ENCODE measurements around the gene POC1B.

The POC1B gene

GRCh38 chr12:89539426-89540223, 13.8 kb upstream of the POC1B start:
- no peak for DNase-seq (ENCODE audit: low read depth, low spot score)

- no peak for DNase-seq (ENCODE audit: low read depth, low spot score)
Observed at GRCh38 chr12:89538897-89539296, 13.1 kb upstream of the POC1B start.

DNA sequence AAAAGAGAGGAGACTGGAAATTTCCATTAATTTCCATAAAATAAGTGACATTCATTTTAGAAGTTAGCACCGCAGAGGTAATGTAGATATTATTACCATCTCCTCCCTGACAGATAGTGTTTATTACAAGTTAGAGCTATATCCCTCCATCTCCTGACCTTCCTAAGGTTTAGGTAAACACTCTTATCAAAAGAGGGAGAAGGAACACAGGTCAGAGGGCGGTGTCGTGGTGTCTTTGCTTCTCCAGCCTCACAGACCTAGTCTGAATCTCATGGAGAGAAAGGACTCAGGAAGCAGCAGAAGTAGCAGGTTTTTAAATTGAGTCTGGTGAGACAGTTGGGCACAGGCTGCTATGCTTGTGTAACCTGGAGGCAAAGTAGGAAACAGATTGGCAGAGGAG, 11.5 kb upstream of the POC1B start:
- no peak for DNase-seq (ENCODE audit: low read depth, low spot score)

- no peak for DNase-seq (ENCODE audit: low read depth, low spot score)
Observed at GRCh38 chr12:89529738-89530137, 3.9 kb upstream of the POC1B start.

GRCh38 chr12:89528434-89528833, 2.6 kb upstream of the POC1B start:
- DNase-seq (ENCODE audit: low read depth, low spot score): no peak

GRCh38 chr12:89525305-89525823, 483 bp downstream of the POC1B start:
- no peak for DNase-seq (ENCODE audit: low read depth, low spot score)

GRCh38 chr12:89524541-89525304, 1.1 kb downstream of the POC1B start, which contains the start of gene GALNT4:
Gene GALNT4, minus strand, starts transcription at chr12:89524796. Its CDS starts 247 bp downstream, at chr12:89524549.
- DNase-seq (ENCODE audit: low read depth, low spot score): no peak

- no peak for DNase-seq (ENCODE audit: low read depth, low spot score)
Observed at GRCh38 chr12:89523843-89524540, 1.9 kb downstream of the POC1B start.

GRCh38 chr12:89523393-89523792, 2.5 kb downstream of the POC1B start:
- DNase-seq (ENCODE audit: low read depth, low spot score): no peak

DNA sequence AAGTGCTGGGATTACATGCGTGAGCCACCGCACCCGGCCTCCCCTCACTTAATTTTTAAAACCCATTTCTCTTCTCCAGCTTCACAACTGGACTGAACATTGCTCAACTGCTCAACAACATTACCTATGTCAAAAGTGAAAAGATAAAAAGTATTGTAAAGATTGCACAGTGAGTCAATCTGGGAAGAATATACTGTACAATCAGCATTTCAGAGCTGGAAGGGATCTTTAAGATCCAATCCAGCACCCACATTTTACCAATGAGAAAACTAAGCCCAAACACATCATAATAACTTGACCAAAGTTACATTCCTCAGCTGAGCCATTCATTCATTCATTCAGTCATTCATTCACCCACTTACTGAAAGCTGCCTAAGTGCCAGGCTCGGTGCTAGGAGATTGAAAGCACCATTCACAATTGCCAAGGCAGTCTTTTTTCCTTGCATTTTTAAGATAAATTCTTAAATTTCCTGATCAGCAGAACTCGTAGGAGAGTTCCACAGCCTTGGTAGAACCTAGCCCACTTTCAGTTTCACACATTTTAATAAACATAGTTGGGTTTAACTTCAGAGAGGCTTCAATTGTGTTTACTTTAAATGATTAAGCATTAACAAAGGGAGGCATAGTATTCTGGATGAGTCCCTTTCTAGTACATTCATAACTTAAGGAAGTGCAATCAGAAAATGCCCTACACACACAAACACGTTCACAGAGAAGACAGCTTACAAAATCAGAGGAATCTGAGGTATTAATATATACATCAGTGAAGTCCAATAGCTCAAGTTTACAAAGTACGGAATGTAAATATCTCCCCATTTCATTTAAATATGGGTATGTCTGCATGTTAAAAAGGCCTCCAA, 4.3 kb downstream of the POC1B start:
- DNase-seq (ENCODE audit: low read depth, low spot score): no peak

GRCh38 chr12:89517720-89518119, 8.1 kb downstream of the POC1B start:
- DNase-seq (ENCODE audit: low read depth, low spot score): no peak

DNA sequence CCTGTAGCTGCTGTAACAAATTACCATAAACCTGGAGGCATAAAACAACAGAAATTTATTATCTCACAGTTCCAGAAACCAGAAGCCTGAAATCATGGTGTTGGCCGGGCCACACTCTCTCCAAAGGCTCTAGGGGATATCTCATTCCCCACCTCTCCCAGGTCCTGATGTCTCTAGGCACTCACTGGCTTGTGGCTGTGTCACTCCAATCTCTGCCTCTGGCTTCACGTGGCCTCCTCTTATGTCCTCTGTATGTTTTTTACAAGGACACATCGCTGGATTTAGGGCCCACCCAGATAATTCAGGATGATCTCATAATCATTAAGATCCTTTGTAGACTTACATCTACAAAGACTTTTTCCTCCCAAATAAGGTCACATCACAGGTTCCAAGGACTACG, 9.2 kb downstream of the POC1B start:
- DNase-seq (ENCODE audit: low read depth, low spot score): no peak

DNA sequence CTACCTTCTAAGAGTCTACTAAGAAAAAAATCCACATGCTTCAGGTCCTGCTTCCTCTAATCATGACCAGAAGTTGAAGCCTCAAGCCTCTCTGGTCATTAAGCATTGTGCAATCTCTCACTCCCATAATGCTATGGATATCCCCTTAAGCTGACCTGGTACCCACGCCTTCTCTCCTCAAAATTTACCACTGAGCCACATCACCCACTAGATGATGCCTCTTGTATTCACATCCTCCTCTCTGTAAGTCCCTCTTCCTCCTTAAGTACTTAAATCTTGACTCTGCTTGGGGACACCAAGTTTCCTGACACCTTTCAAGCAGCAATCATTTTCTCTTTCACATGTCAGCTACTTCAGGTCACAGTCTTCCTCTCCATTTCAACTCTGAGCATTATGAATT, 11.1 kb downstream of the POC1B start:
- no peak for DNase-seq (ENCODE audit: low read depth, low spot score)

GRCh38 chr12:89513544-89513943, 12.3 kb downstream of the POC1B start:
- DNase-seq (ENCODE audit: low read depth, low spot score): no peak

DNA sequence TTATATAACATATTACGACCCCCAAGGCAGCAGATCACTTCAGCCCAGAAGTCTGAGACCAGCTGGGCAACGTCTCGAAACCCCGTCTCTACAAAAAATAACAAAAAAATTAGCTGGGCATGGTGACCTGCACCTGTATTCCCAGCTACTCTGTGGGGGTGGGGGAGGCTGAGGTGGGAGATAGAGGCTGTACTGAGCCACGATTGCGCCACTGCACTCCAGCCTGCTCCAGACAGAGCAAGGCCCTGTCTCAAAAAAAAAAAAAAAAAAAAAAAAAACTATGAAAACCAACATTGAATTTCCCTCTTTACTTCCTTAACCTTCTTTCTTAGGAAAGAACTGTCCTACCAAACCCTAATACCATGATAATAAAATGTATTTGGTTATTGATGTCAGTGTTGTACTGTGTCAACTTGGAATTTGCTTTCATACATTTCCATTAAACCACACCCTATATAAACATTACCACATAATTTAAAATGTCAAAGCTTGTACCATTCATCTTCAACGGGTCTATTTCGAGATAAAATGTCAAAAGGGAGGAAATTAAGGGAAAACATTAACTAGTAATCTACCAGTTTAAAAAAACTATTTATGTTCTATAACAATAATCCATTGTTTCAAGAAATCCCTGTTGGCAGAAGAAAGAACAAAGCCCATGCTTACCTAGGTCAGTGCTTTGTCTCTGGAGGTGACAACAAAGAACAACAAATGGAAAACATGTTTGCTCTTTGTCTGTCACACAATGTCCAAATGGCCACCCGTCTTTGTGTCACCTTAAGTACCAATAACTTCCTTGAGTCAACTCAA, 18.6 kb downstream of the POC1B start:
- DNase-seq (ENCODE audit: low read depth, low spot score): no peak

GRCh38 chr12:89506050-89506449, 19.8 kb downstream of the POC1B start:
- no peak for DNase-seq (ENCODE audit: low read depth, low spot score)

DNA sequence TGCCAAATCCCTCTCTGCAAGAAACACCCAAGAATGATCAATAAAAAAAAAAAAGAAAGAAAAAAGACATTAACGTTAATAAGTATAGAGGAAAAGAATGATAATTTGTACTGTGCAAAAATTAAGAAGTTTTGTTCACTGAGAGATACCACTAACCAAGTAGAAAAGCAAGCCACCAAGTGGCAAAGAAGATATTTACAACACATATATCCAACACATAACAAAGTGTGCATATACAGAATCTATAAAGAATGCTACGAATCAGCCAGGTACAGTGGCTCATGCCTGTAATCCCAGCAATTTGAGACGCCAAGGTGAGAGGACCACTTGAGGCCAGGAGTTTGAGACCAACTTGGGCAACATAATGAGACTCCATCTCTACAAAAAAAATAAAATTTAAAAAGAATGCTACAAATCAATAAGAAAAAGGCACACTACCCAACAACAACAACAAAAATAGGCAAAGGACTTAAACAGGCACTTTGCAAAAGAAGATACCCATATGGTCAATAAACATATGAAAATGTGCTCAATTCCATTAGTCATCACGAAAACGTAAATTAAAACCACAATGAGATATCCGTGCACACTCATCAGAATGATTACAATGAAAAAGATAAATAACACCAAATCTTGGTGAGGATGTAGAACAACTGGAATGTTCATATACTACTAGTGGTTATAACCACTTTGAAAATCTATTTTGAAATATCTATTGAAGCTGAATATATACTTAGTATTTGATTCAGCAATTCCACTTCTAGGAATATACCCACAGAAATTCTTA, 21.1 kb downstream of the POC1B start:
- no peak for DNase-seq (ENCODE audit: low read depth, low spot score)

DNA sequence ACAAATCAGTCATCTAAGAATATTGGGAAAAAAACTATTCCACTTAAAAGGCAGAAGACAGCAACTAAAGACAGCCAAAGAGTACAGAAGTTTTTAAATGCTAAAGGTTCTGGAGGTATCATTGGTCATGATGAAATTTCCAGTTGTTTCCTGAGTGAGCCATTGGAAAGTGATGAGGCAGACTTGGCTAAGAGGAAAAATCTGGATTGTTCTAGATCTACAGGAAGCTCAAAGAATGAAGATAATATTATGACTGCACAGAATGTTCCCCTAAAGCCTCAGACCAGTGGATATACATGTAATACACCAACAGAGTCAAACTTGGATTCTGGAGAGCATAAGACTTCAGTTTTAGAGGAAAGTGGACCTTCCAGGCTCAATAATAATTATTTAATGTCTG, 24.1 kb downstream of the POC1B start:
- DNase-seq (ENCODE audit: low read depth, low spot score): no peak

- DNase-seq (ENCODE audit: low read depth, low spot score): no peak
Observed at GRCh38 chr12:89499857-89500256, 26.0 kb downstream of the POC1B start.

DNA sequence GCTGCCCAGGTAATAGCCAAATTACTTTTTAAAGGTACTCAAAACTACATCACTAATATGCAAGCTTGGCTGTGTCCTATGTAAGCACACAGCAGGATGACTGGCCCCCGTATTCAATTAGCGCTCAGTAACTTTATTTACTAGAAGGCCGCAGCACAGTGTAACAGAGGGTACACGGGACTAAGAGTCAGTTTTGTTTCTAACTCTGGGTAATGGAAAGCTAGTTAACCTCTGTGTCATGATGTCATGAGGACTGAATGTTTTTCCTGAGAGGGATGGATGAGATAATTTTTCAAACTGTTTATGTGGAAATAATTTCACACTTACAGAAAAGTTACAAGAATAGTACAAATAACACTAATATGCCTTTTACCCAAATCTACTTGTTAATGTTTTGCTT, 28.4 kb downstream of the POC1B start:
- no peak for DNase-seq (ENCODE audit: low read depth, low spot score)

Measured in smooth muscle cell of the brain vasculature (primary cell).